Transverse colon (tissue), 3 donors: ENCODE measurements around the gene SEC24B.

Source experiments
- EP300 ChIP-seq: sonication (generic); formaldehyde crosslinking; IDR thresholded peaks from one replicate; pipeline ENCODE4 v1.6.1; 2017; ENCODE audit warnings: antibody characterized with exemption, low read depth
- POLR2A ChIP-seq: fragments of 450-650 bp; IDR thresholded peaks from one replicate; pipeline ENCODE4 v1.6.1; 2016; ENCODE audit warnings: antibody characterized with exemption, mild to moderate bottlenecking, moderate library complexity
- TF ChIP-seq, protein P1 (sequence below), 5 experiments: fragments of 200-600 bp in 3 of 5; fragments of 450-650 bp in 2 of 5; sonication (generic) in 3 of 5; IDR thresholded peaks; 1 replicate in 2 of 5; 2 replicates in 3 of 5; pipeline ENCODE4 v1.5.1; 2016 to 2017; ENCODE audit warnings: antibody characterized with exemption in 5 of 5, inconsistent platforms in 3 of 5, mild to moderate bottlenecking in 2 of 5, moderate library complexity in 1 of 5

DNA sequence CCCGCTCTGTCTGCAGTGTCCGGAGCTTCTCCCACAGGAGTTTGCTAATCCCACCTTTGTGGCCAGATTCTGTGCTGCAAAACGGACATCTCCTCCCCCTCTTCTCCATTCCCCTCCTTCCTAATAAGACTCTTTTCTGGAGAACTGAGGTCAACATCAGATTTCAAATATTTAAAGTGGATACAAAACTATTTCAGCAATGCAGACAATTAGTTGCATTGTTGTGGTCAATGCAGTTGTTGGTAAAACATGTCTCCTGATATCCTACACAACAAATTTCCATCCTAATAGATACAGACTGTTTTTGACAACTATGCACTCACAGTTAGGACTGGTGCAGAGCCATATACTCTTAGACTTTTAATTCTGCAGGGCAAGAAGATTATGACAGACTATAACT is 121.4 kb downstream of the SEC24B start:
- TF ChIP-seq, protein P1, sequence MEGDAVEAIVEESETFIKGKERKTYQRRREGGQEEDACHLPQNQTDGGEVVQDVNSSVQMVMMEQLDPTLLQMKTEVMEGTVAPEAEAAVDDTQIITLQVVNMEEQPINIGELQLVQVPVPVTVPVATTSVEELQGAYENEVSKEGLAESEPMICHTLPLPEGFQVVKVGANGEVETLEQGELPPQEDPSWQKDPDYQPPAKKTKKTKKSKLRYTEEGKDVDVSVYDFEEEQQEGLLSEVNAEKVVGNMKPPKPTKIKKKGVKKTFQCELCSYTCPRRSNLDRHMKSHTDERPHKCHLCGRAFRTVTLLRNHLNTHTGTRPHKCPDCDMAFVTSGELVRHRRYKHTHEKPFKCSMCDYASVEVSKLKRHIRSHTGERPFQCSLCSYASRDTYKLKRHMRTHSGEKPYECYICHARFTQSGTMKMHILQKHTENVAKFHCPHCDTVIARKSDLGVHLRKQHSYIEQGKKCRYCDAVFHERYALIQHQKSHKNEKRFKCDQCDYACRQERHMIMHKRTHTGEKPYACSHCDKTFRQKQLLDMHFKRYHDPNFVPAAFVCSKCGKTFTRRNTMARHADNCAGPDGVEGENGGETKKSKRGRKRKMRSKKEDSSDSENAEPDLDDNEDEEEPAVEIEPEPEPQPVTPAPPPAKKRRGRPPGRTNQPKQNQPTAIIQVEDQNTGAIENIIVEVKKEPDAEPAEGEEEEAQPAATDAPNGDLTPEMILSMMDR (IDR thresholded peaks at IDR 0.05), result no peak
- TF ChIP-seq POLR2A, result no peak
- no peak for TF ChIP-seq EP300
